ENCODE results near the gene HSP90AB1.

HSP90AB1 gene

DNA sequence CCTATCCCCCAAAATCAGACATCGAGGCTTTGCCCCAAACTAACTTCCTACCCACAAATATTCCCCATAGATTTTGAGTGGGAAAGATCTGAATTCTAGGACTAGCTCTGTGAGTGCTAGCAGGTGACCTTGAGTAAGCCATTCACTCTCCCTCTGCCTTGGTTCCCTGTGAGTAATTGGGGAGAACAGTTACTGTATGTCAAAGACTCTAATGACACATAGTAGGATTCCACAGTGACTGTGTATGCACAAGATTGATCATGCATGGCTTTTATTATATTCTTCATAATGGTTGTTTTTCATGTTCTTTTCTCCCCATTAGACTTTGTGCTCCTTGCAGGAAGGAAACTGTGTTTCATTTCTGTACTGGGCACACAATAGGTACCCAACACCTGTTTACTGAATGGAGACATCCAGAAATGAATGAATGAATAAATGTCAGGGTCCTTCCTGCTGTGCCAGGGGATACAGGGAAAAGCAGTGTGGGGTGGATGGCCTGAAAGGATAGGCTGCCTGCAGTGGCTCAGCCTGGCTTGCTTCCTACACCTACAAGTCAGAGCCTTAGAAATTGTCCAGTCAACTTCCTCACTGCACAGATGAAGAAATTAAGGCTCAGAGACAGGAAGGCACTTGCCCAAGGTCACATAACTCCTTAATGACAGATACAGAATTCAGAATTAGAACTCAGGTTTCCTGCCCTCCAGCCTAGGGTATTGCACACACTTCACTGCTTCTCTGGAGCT lies 22.4 kb downstream of the HSP90AB1 start:
- Histone ChIP-seq H3K4me3 (ENCODE audit: low read length) (peak overlapping the region; percentile 58), H3K27me3 (ENCODE audit: insufficient read depth, low read length) (peaks cover 48% of the 10 kb centered on the region), H3K4me1 (ENCODE audit: insufficient read depth, low read length) (peaks cover 17% of the 10 kb centered on the region; the same call in 1 of the 2 replicates), H3K36me3 (ENCODE audit: insufficient read depth, low read depth, low read length) (no peaks in the 10 kb centered on the region), H3K9me3 (ENCODE audit: insufficient read depth, low read depth, low read length) (no peaks in the 10 kb centered on the region), H3K9ac (ENCODE audit: low read depth, low read length) (no peak overlapping the region; the same call in 1 of the 2 replicates), H3K27ac (ENCODE audit: low read length) (no peak overlapping the region)

DNA sequence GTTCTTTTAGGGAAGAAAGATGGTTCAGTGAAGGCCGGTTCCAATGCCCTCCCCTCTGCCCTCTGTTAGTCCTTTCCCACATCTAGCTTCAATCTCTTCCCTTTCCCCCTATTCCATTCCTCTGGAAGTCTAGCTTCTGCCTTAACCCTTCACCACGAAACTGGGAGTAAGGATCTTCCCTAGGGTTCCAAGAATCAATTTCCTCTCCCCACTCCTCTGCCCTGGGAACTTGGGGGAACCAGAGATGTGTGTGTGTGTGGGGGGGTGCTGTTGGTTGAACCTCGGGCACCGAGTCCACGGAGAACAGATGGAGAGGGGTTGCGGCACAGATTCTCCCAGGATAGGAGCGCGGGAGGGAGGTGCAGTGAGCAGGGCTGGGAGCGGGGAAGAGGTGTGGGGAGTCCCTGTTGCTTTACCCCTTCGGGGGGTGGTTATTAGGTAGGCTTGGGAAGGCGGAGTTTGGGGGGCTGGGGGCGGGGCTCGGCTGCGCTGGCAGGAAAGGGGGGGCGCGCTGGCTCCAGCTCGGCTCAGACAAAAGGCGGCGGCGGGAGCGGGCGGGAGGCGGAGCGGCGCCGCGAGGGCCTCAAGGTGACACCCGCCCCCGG lies 23.1 kb downstream of the HSP90AB1 start, which contains the start of gene TMEM151B:
Gene TMEM151B, plus strand, starts transcription at position 530 of the 605 bp plus-strand sequence. CDS start 293 bp downstream, outside the sequence.
- Histone ChIP-seq H3K27ac (ENCODE audit: low read length) (no peak within 1 kb of the TSS), H3K4me3 (ENCODE audit: low read length) (peak within 1 kb of the TSS; percentile 65), H3K9ac (ENCODE audit: low read depth, low read length) (peak within 1 kb of the TSS; percentile 57; the same call in 1 of the 2 replicates)

GRCh38 chr6:44270526-44271405 lies 23.9 kb downstream of the HSP90AB1 start:
- Histone ChIP-seq H3K9ac (ENCODE audit: low read depth, low read length) (peak overlapping the region; percentile 19; the same call in 1 of the 2 replicates), H3K27ac (ENCODE audit: low read length) (no peak overlapping the region), H3K27me3 (ENCODE audit: insufficient read depth, low read length) (peaks cover 54% of the 10 kb centered on the region), H3K9me3 (ENCODE audit: insufficient read depth, low read depth, low read length) (no peaks in the 10 kb centered on the region), H3K4me3 (ENCODE audit: low read length) (peak overlapping the region; percentile 65), H3K4me1 (ENCODE audit: insufficient read depth, low read length) (peaks cover 13% of the 10 kb centered on the region; the same call in 1 of the 2 replicates), H3K36me3 (ENCODE audit: insufficient read depth, low read depth, low read length) (no peaks in the 10 kb centered on the region)

More for the DNA sequence above, 23.1 kb downstream of the HSP90AB1 start, which contains the start of gene TMEM151B:
- Histone ChIP-seq H3K36me3 (ENCODE audit: insufficient read depth, low read depth, low read length) (no peaks in the 10 kb centered on the region), H3K27me3 (ENCODE audit: insufficient read depth, low read length) (peaks cover 47% of the 10 kb centered on the region), H3K9me3 (ENCODE audit: insufficient read depth, low read depth, low read length) (no peaks in the 10 kb centered on the region), H3K4me1 (ENCODE audit: insufficient read depth, low read length) (peaks cover 13% of the 10 kb centered on the region; the same call in 1 of the 2 replicates)

- no peak overlapping the region for H3K27ac ChIP-seq (ENCODE audit: low read length)
- no peaks in the 10 kb centered on the region for H3K36me3 ChIP-seq (ENCODE audit: insufficient read depth, low read depth, low read length)
- H3K9ac ChIP-seq (ENCODE audit: low read depth, low read length), result peak overlapping the region; percentile 19; the same call in 1 of the 2 replicates
- H3K27me3 ChIP-seq (ENCODE audit: insufficient read depth, low read length), result peaks cover 60% of the 10 kb centered on the region
- no peaks in the 10 kb centered on the region for H3K9me3 ChIP-seq (ENCODE audit: insufficient read depth, low read depth, low read length)
- H3K4me1 ChIP-seq (ENCODE audit: insufficient read depth, low read length), result peaks cover 13% of the 10 kb centered on the region; the same call in 1 of the 2 replicates
- peak overlapping the region; percentile 65 for H3K4me3 ChIP-seq (ENCODE audit: low read length)
Measured at GRCh38 chr6:44271406-44271723, 24.5 kb downstream of the HSP90AB1 start.

DNA sequence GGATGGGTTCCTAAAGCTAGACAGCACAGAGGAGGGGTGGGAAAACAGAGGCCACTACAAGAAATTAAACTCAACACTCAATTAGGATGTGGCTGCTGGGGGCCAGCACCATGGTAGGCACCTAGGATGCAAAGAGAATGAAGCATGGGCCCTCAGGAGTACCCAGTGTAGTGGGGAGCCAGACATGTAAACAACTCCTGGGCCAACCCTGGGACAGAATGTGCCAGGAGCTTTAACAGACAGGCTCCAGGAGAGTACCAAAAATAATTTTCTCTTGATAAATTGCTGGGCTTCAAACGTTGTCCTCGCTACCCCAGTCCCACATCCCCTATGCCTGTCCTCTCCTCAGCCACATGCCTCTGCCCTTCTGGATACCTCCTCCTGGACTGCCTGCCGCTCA lies 25.0 kb downstream of the HSP90AB1 start:
- Histone ChIP-seq H3K4me3 (ENCODE audit: low read length) (peak overlapping the region; percentile 65; the same call in 1 of the 2 replicates), H3K4me1 (ENCODE audit: insufficient read depth, low read length) (peaks cover 13% of the 10 kb centered on the region; the same call in 1 of the 2 replicates), H3K27ac (ENCODE audit: low read length) (no peak overlapping the region), H3K9ac (ENCODE audit: low read depth, low read length) (no peak overlapping the region; the same call in 1 of the 2 replicates), H3K36me3 (ENCODE audit: insufficient read depth, low read depth, low read length) (no peaks in the 10 kb centered on the region), H3K9me3 (ENCODE audit: insufficient read depth, low read depth, low read length) (no peaks in the 10 kb centered on the region), H3K27me3 (ENCODE audit: insufficient read depth, low read length) (peaks cover 66% of the 10 kb centered on the region)

DNA sequence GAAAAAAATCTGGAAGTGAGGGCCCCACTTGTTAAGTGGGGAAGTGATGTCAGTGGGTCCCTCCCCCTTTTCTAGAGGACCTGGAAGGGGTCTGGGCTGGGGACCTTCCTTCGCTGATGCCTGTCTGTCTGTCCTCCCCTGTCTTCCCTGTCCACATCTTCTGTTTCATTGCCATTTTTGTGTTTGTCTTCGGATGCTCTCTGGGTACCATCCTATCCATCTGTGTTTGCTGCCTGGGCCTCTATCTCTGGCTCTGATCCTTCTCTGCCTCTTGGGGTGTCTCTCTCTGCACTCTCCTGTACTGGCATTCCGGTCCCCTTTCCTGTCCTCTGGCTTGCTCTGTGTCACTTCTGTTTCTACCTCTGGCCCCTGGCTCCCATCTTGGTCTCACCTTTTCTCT lies 25.6 kb downstream of the HSP90AB1 start:
- H3K9ac ChIP-seq (ENCODE audit: low read depth, low read length), result no peak overlapping the region

GRCh38 chr6:44272999-44273566 lies 26.2 kb downstream of the HSP90AB1 start:
- peaks cover 78% of the 10 kb centered on the region for H3K27me3 ChIP-seq (ENCODE audit: insufficient read depth, low read length)

More for the DNA sequence above, 25.6 kb downstream of the HSP90AB1 start:
- Histone ChIP-seq H3K27ac (ENCODE audit: low read length) (no peak overlapping the region), H3K4me1 (ENCODE audit: insufficient read depth, low read length) (peaks cover 13% of the 10 kb centered on the region; the same call in 1 of the 2 replicates), H3K4me3 (ENCODE audit: low read length) (no peak overlapping the region), H3K9me3 (ENCODE audit: insufficient read depth, low read depth, low read length) (no peaks in the 10 kb centered on the region), H3K36me3 (ENCODE audit: insufficient read depth, low read depth, low read length) (no peaks in the 10 kb centered on the region), H3K27me3 (ENCODE audit: insufficient read depth, low read length) (peaks cover 72% of the 10 kb centered on the region)

GRCh38 chr6:44273617-44274016 lies 26.7 kb downstream of the HSP90AB1 start:
- Histone ChIP-seq H3K4me1 (ENCODE audit: insufficient read depth, low read length) (peaks cover 8% of the 10 kb centered on the region; the same call in 1 of the 2 replicates), H3K27me3 (ENCODE audit: insufficient read depth, low read length) (peaks cover 81% of the 10 kb centered on the region), H3K36me3 (ENCODE audit: insufficient read depth, low read depth, low read length) (no peaks in the 10 kb centered on the region), H3K4me3 (ENCODE audit: low read length) (no peak overlapping the region), H3K9me3 (ENCODE audit: insufficient read depth, low read depth, low read length) (no peaks in the 10 kb centered on the region), H3K9ac (ENCODE audit: low read depth, low read length) (no peak overlapping the region), H3K27ac (ENCODE audit: low read length) (no peak overlapping the region)

More at GRCh38 chr6:44272999-44273566, 26.2 kb downstream of the HSP90AB1 start:
- Histone ChIP-seq H3K9ac (ENCODE audit: low read depth, low read length) (no peak overlapping the region), H3K4me3 (ENCODE audit: low read length) (no peak overlapping the region), H3K27ac (ENCODE audit: low read length) (no peak overlapping the region), H3K36me3 (ENCODE audit: insufficient read depth, low read depth, low read length) (no peaks in the 10 kb centered on the region), H3K9me3 (ENCODE audit: insufficient read depth, low read depth, low read length) (no peaks in the 10 kb centered on the region), H3K4me1 (ENCODE audit: insufficient read depth, low read length) (peaks cover 13% of the 10 kb centered on the region; the same call in 1 of the 2 replicates)

GRCh38 chr6:44275271-44275748 lies 28.4 kb downstream of the HSP90AB1 start:
- Histone ChIP-seq H3K27me3 (ENCODE audit: insufficient read depth, low read length) (peaks cover 80% of the 10 kb centered on the region), H3K4me1 (ENCODE audit: insufficient read depth, low read length) (peaks cover 2% of the 10 kb centered on the region; the same call in 1 of the 2 replicates), H3K27ac (ENCODE audit: low read length) (no peak overlapping the region), H3K9me3 (ENCODE audit: insufficient read depth, low read depth, low read length) (no peaks in the 10 kb centered on the region), H3K9ac (ENCODE audit: low read depth, low read length) (no peak overlapping the region), H3K4me3 (ENCODE audit: low read length) (no peak overlapping the region; the same call in 1 of the 2 replicates), H3K36me3 (ENCODE audit: insufficient read depth, low read depth, low read length) (no peaks in the 10 kb centered on the region)

DNA sequence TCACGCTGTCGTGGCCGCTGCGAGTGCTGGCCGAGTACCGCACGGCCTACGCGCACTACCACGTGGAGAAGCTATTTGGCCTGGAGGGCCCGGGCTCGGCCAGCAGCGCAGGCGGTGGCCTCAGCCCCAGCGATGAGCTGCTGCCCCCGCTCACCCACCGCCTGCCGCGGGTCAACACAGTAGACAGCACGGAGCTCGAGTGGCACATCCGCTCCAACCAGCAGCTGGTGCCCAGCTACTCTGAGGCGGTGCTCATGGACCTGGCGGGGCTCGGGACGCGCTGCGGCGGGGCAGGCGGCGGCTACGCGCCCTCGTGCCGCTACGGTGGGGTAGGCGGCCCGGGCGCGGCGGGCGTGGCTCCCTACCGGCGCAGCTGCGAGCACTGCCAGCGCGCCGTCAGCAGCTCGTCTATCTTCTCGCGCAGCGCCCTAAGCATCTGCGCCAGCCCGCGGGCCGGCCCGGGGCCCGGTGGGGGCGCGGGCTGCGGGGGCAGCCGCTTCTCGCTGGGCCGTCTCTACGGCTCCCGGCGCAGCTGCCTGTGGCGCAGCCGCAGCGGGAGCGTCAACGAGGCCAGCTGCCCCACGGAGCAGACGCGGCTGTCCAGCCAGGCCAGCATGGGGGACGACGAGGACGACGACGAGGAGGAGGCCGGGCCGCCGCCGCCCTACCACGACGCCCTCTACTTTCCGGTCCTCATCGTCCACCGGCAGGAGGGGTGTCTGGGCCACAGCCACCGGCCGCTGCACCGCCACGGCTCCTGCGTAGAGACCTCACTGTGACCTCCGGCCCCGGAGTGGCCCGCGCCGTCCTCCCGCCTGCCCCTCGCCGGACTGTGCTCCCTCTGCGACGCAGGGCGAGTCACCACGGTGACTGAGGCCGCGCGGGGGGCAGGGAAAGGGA lies 29.1 kb downstream of the HSP90AB1 start:
- H3K9me3 ChIP-seq (ENCODE audit: insufficient read depth, low read depth, low read length), result no peaks in the 10 kb centered on the region
- H3K4me1 ChIP-seq (ENCODE audit: insufficient read depth, low read length), result peaks cover 2% of the 10 kb centered on the region; the same call in 1 of the 2 replicates
- no peak overlapping the region for H3K9ac ChIP-seq (ENCODE audit: low read depth, low read length)
- no peak overlapping the region for H3K27ac ChIP-seq (ENCODE audit: low read length)
- H3K27me3 ChIP-seq (ENCODE audit: insufficient read depth, low read length), result peaks cover 80% of the 10 kb centered on the region
- no peaks in the 10 kb centered on the region for H3K36me3 ChIP-seq (ENCODE audit: insufficient read depth, low read depth, low read length)
- H3K4me3 ChIP-seq (ENCODE audit: low read length), result no peak overlapping the region; the same call in 1 of the 2 replicates
